NK-92 (cell line): ENCODE data around the gene KRT36.

ENCODE experiments used
- DNase-seq: peaks from one replicate; lab custom pipeline; 2025; ENCODE audit not compliant: unreplicated experiment; lab: John Stamatoyannopoulos, UW

The KRT36 gene

DNA sequence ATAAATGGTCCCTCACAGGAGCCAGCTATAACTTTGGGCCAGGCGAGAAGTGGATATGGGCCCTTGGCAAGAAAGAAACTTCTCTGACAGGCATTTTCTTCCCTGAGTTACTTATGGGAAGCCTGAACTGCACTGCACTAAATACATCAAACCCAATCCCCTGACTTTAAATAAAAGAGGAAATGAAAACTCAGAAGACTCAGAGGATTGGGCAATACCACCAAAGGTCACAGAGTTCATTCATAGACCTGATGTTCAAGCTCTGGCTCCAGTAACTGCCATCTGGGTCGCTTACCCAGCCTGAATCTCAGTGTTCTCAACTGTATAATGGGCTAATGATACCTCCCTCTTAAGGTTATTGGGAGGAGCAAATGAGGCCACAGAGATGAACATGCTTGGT, 9.6 kb downstream of the KRT36 start:
- no peak for DNase-seq

DNA sequence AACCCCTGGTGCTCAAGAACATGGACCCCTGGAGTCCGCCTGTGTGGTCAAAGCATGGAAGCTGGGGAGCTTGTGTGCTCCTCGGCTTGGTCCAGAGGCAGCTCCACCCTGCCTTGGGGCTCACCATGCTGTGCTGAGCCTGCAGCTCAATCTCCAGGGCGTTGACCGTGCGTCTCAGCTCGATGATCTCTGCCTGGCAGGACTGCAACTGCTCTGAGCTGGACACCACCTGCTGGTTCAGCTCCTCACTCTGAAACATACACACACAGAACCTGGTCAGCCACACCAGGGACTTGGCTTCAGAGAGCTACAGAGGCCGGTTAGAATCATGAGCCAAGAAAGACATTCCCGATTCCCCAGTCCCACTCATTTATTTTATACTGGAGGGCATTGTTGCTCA, 11.5 kb downstream of the KRT36 start:
- no peak for DNase-seq

DNA sequence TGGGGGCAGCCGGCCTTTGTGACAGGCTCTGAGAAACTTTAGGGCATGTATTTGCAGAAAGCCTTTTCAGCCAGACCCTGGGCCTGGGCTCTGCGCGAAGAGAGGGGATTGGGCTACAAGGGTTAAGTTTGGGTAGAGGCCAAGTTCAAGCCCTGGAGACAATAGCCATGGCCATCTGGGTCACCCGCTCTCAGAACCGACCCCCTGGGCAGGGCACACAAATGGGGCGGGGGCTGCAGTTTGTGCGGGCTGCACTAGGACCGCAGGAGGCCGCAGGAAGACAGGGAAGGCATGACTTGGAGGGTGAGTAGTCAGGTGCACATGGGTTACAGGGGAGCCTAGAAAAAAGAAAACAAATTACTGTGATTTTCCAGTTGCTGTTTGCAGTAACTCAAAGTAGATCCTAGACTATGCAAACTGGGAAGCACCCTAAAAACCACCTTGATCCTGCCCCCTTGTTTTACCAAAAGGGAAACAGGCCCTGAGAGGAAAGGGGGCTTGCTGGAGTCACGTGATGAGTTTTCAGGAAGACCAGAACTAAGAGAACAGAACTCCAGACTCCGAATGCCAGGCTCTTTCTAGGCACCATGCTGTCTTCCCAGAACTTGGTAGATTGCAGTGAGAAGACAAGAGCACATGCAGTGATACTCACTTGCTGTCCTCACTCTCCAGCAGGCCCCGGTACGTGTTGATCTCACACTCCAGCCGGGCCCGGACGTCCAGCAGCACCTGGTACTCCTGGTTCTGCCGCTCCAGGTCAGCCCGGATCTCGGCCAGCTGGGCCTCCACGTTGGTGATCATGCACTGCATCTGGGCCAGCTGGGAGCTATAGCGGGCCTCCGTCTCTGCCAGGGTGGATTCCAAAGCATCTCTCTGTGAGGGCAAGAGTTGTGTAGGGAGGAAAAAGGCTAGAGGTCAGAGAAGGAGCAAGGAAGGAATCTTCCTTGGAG, 12.6 kb downstream of the KRT36 start:
- no peak for DNase-seq

DNA sequence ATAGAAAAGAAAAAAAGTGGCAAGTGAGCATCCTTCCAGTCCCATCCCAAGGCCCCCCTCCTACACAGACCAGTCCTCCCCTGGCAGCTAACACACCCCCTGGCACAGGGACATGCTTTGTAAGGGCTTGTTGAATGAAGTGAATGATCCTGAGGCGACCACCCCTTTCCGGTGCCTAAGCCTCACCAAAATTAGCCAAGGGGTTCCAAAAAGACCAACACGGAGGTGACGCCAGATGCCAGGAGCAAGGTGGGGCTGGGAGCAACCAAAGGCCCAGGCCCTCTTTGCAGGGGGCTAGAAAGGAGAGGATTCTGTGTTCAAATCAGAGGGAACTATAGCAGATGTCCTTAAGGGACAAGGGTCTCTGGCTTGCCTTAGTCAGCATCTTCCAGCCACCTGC, 14.3 kb downstream of the KRT36 start:
- no peak for DNase-seq

DNA sequence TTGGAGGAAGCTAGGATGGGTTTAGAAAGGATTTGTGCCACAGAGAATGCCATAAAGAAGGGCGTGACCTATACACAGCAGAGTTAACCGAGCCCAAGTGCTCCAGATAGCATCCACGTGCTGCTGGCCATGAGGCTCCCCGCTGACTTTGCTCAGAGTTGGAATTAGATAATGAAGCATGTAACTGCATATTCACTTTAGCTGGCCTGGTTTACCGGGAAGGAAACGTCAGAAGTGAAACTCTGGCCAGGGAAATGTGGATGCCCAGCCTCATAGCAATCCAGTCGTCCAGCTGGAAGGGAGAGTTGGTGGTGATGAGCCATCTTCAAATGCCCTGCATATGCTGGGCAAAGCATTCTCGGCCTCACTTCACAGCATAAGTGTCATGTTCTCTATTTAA, 14.8 kb downstream of the KRT36 start:
- no peak for DNase-seq

DNA sequence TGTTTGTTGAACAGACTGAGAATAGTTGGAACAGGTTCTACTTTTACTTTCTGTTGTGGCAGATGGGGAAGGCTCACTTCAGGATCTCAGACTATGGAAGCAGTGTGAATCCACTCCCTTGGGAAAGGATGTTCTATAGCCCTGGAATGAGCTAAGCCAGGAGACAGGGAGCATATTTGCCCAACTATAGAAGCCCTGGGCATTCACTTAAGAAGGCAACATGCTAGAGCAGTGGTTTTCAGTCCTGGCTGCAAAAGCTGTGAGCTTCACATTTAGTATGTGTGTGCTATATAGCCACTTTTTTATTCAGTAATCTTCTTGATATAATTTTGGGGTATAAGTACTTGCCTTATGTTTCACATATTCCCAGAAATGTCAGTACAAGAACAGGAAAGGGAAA, 21.4 kb downstream of the KRT36 start:
- no peak for DNase-seq

DNA sequence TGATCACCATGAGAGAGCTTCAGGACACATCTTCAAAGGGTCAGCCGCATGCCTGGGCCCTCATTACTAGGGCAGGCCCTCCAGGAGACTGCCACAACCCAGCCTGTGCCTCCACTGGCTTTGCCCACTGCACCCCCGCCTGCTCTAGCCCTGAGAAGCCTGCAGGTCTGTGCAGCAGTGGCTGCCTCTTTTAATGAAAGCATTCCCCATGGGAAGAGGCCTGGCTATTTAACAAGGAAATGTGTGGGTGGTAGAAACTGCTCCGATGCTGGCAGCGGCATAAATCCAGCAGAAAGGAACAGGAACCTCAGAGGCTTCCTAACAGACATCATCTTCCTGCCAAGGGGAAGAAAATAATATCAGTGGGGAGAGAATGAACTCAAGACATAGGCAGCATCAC, 22.1 kb downstream of the KRT36 start:
- no peak for DNase-seq

DNA sequence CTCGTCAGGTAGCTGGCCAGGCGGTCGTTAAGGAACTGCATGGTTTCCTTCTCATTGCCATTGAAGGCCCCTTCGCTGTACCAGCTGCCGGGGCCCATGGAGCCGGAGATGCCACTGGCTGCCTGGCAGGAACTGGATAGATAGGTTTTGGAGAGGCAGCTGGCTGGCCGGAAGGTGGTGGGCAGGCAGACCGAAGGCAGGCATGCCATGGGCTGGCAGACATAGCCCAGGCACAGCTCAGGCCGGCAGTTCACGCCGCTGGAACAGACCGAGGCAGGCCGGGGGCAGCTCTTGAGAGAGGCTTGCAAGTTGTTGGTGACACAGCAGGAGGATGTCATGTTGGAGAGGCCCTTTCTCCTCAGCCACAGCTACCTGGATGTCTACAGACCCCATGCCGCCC, 22.7 kb downstream of the KRT36 start, which contains the start of gene KRT32:
KRT32 (minus strand) TSS at position 399 of the 400 bp plus-strand sequence; CDS start at position 338, 61 bp downstream.
- no peak for DNase-seq

DNA sequence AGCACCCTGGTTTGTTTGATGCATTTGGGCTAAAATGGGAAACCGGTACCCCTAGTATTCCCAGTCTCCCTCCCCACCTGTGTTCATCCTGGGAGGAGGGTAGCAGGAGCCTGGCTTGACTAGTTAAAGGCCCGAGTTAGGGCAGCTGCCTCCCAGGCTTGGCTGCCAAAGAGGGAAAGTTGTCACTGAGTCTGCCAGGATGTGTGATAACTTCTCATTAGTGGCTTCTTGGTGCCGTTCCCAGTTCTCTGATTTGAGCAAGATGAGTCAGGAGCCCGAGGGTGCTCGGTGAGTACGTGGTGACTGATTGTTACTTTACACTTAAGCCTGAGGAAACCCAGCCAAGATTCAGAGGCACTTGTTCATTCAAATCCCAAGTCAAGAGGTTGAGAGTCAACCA, 25.0 kb downstream of the KRT36 start:
- DNase-seq, result no peak

DNA sequence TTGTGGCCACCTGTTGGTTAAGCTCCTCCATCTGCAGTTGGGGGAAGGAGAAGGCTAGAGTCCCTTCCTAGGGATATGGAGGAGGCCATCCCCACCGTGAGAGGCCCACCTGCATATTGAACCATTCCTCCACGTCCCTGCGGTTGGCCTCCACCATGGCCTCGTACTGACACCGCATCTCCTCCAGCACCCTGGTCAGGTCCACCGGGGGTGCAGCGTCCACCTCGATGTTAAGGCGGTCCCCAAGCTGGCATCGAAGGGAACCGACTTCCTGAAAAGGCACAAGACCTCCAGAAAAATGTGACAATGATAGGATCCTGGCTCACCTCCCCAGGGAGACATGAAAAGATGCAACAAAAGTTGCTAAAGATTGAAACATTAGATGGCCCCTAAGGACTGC, 25.5 kb downstream of the KRT36 start:
- no peak for DNase-seq

DNA sequence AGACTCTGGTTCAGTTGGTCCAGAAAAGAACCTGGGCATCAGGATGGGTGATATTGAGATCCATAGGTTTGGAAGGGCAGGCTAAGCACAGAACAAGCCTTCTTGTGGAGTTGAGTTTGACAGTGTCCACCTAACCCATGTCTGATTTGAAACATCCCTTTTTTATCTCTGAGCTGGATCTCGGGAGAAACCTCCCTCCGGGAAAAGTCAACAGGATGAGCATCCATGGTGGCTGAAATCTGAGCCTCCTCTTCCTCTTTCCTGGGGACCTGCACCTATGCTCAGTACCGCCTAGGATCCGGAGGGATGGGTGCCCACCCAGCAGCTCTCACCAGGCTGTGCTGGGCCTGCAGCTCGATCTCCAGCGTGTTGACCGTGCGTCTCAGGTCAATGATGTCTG, 26.0 kb downstream of the KRT36 start:
- DNase-seq, result no peak

DNA sequence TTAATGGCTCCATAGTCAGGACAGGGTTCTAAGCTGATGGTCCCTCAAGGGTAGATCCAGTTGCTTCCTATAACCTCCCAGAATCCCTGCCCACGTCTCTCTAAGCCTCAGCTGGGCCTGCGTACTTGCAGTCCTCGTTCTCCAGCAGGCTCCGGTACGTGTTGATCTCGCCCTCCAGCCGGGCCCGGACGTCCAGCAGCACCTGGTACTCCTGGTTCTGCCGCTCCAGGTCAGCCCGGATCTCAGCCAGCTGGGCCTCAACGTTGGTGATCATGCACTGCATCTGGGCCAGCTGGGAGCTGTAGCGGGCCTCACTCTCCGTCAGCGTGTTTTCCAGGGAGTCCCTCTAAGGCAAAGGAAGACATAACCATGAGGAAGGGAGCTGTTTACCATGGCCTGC, 27.0 kb downstream of the KRT36 start:
- DNase-seq, result no peak

DNA sequence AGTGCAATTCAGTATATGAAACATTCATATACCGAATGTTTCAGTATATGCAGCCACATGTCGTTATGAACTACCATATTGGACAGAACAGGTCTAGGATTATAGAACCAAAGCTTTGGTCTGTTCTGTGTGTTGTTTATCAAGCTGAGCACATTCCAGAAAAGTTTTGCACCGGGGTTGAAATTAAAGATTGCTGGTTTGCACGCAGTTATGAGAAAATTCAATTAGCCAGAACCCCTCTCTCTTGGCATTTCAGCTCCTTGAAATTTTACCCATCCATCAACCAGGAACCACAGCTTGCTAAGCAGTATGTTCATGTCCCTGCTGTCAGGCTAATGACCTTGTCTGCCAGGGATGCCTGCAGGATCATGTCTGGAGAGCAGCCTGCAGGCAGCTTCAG, 32.0 kb downstream of the KRT36 start:
- no peak for DNase-seq

DNA sequence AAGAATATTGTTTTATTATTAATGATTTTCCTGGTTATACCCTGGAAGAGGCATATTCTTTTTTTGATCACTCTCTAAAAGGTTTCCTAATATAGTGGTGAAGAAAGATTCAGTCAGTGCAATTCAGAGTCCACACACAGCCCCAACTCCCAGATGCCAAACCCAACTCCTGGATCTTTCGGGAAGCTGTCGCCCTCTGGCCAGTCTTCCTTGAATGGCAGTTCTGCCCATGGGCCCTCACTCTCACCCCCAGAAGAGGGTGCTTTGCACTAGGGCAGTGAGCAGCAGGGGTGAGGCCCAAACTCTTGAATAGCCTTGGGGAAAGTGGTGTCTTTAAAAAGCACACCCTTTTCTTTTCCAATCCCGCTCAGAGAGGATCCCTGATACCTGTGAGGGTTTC, 33.5 kb downstream of the KRT36 start:
- no peak for DNase-seq

DNA sequence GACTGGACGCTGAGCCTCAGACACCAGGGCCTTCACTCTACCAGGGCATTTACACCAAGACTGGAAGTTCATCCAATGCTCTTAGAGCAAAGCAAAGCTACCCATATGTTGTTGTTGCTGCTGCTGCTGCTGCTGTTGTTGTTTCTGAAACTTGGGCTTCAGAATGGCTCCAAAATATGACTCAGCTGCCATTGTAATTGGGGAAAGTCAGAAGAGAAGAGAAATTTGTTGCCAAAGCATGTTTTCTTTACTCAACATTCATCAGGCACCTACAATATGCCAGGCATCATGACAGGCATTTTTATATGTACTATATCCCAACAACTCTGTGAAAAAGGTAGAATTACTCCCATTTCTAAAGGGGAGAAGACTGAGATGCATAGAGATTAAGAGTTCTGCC, 34.5 kb downstream of the KRT36 start:
- DNase-seq, result no peak

DNA sequence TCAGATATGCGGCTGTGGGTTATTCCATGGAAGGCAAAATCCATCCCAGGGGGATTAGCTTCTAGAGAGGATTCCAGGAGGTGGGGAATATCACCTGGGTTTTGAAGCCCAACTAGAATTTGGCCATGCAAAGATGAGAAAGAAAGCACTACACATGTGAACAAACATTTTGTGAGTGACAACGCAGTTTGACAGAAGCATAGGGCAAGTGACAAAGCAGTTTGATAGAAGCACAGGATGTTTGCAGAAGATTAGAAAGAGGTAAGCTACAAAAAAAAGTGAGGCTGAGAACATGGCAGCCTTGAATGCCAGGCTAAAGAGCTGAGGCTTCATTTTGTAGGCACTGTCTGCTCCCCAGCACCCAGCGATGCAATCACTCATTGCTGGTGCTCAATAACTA, 36.6 kb downstream of the KRT36 start:
- DNase-seq, result no peak

DNA sequence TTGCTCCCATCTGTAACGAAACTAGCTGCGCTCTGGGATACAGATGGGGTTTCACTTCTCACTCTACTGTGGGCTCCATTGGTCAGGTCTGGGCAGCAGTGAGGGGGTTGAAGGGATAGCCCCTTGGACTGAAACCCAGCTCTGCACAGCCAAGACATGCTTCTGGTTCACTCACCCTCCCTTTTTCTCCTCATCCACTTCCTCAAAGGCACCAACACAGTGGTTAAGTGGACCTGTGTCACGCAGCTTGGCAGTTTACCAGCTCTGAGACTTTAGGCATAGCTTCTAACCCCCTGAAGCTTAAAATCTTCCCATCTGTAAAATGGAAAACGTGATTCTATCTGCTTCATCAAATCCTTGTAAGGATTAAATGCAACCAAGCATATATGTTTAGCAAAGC, 37.4 kb downstream of the KRT36 start:
- no peak for DNase-seq

DNA sequence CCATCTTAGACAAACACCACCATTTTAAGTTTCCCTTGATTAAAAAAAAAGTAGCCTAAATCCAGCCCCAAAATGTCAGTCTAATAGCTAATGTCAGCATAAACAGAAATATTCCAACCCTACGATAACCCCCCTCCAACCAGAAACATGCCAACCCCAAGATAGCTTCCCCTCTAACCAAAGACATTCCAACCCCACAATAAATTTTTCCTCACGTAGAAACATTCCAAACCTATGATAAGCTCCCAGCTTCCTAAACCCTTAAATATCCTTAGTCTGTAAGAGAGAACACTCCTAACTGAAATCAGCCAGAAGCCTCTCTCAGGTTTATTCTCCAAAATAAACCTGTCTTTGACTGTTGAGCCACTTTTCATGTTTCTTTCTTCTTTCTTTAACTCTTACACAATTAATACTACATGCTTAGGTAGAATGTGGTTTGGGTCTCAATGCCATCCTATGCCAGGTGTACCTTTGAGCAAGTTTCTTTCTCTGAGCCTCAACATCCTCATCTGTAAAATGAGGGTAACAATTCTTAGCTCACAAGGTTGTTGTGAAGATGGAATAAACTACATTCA, 38.5 kb downstream of the KRT36 start:
- DNase-seq, result no peak

DNA sequence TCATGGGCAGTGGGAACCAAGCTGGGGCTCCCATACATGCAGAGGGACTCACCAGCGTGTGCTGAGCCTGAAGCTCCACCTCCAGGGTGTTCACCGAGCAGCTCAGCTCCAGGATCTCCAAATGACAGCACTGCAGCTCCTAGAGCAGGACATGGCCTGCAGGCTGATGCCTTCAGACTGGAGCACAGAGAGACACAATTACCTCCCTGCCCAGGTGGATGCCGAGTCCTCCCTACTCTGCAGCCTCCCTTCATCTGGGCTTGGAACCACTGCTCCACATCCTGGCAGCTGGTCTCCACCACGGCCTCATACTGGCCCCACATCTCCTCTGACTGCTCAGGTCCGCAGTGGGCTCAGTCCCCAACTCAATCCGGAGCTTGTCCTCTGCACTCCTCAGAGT, 40.7 kb downstream of the KRT36 start:
- no peak for DNase-seq

DNA sequence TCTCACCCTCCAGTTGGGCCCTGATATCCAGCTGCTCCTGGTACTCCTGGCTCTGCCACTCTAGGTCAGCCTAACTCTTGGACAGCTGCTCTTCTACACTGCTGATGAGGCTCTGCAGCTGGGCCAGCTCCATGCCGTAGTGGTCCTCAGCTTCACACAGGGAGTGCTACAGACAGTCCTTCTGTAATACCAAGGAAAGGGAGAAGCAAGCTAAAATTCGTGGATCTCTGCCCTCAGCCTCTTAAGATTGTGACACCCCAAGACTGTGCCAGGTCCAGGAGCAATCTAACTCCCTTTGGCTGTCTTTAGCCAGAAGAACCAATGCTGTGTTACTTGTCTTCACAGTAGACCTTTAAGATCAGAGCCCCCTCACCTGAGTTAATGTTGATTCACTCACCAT, 41.2 kb downstream of the KRT36 start:
- no peak for DNase-seq

DNA sequence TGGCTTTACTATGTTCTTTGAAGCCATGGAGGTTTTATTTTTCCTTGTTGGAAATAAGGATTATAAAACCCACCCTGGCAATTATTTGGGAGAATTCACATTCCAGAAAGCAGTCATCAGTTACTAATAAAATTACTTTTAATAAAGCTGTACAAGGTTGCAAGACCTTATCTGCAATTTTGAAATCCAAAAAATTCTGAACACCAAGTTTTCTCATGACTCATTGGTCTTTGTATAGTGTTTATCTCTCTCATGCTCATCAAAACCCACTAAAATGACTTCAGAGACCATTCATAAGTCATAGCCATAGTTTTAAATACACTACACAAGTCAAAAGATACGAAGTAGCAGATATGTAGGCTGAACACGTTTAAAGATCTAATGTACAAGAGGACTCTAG, 42.9 kb downstream of the KRT36 start:
- DNase-seq, result no peak

DNA sequence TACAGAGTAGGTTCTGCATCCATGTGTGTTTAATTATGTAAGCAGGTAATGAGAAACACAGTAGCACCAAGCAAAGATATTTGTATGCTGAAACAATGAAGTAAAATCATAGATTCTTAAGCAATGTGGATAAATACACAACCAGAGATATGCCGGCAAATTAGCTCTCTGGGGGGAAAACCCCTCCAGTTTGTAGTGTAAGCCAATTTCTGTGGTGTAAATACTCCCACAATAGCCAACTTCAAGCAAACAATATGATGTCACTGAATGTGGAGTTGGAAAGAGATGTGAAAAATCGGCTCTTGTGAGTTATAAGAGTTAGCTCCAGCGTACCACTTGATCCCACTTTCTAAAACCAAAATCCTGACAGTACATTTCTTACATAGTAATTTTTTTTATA, 45.1 kb downstream of the KRT36 start:
- DNase-seq, result no peak

DNA sequence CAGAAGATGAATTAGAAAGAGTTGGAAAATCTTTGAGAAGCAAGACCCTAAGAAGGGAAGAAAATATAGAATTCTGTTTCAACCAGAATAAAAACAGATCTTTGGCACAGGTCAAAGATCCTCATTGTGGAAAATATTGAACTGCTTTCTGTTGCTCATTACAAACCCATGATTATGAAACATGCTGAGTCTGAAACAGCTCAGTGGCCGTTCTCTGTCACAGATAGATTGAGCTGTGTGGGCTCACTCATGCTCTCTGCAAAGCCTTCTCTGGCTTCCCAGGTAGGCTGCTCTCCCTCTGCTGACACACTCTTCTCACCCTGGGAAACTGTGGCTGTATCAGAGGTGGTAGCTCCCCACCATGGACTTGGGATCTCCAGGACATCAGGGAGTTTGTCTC, 45.5 kb downstream of the KRT36 start:
- no peak for DNase-seq
